Sigmoid colon (tissue), 3 donors: ENCODE data around the gene HSD17B8.

Source experiments
- POLR2A ChIP-seq, 2 donors: fragments of 450-650 bp; IDR thresholded peaks; one replicate each; pipeline ENCODE4 v1.6.1; 2016; ENCODE audit warnings: antibody characterized with exemption in 2 of 2, mild to moderate bottlenecking in 2 of 2, moderate library complexity in 2 of 2
- TF ChIP-seq, protein P1 (sequence below), 4 experiments: fragments of 450-650 bp in 3 of 4; fragments of 200-600 bp in 1 of 4; IDR thresholded peaks; one replicate each; pipeline ENCODE4 v1.5.1; 2016 to 2019; ENCODE audit warnings: antibody characterized with exemption in 4 of 4, mild to moderate bottlenecking in 3 of 4, moderate library complexity in 2 of 4

DNA sequence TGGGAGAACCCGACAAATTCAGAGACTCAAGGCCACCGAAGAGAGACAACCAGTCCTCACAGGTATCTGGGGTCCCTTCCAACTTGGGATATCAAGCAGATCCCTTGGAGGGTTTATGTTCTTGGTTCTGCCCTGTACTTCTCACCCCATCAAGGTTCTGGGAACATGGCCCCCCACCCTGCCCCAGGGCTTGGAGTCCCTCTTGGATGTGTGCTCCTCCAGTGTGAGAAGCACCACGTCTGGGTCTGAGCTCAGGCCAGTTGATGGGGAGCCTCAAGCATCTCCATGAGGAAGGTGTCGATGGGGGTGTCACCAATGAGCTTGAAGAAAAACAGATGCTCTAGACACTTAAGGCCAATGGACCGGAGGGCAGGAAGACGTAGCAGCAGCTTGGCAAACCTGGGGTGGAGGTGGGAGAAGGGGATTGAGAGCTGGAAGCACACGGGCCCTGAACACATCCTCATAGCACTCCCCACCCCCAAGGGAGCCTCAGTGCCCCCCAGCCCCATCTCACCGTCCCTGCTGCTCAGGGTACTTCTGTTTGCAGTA lies 9.9 kb upstream of the HSD17B8 start:
- TF ChIP-seq, protein P1, sequence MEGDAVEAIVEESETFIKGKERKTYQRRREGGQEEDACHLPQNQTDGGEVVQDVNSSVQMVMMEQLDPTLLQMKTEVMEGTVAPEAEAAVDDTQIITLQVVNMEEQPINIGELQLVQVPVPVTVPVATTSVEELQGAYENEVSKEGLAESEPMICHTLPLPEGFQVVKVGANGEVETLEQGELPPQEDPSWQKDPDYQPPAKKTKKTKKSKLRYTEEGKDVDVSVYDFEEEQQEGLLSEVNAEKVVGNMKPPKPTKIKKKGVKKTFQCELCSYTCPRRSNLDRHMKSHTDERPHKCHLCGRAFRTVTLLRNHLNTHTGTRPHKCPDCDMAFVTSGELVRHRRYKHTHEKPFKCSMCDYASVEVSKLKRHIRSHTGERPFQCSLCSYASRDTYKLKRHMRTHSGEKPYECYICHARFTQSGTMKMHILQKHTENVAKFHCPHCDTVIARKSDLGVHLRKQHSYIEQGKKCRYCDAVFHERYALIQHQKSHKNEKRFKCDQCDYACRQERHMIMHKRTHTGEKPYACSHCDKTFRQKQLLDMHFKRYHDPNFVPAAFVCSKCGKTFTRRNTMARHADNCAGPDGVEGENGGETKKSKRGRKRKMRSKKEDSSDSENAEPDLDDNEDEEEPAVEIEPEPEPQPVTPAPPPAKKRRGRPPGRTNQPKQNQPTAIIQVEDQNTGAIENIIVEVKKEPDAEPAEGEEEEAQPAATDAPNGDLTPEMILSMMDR (IDR thresholded peaks at IDR 0.05), result no peak
- no peak for TF ChIP-seq POLR2A (IDR thresholded peaks at IDR 0.05)
